ENCODE data around the gene ASAP3. TPM values are rescaled to one million over a fixed set of nuclear protein-coding genes. Genes with fewer than 3 reads are reported as not detected.
"Not testable (repeated sequence)": the region's sequence is repeated elsewhere in the genome, so short reads cannot be mapped to it uniquely, and the experiment has no call there.

ASAP3 gene
- total RNA-seq, 1 experiment from 2014 or later = 71.2 TPM

GRCh38 chr1:23380719-23381118 lies 103.3 kb downstream of the ASAP3 start:
- TF ChIP-seq GRHL2 (CRISPR knock-in tag; IDR thresholded peaks at IDR 0.05; ENCODE audit: insufficient replicate concordance, severe bottlenecking) (no peak), RORB (CRISPR knock-in tag; IDR thresholded peaks at IDR 0.05) (no peak), AR (CRISPR knock-in tag; IDR thresholded peaks at IDR 0.05) (no peak), ESRRA (CRISPR knock-in tag; IDR thresholded peaks at IDR 0.05; ENCODE audit: borderline replicate concordance) (no peak), KAT7 (CRISPR knock-in tag; IDR thresholded peaks at IDR 0.05; ENCODE audit: borderline replicate concordance) (no peak), AFF4 (CRISPR knock-in tag; IDR thresholded peaks at IDR 0.05; ENCODE audit: borderline replicate concordance) (no peak)
- POLR2A ChIA-PET = no interaction called here
- no peak for ATAC-seq
- CTCF ChIA-PET = no interaction called here
- Mint-ChIP-seq H3K4me1 (no peaks in the 10 kb centered on the region), H3K27me3 (ENCODE audit: low read depth) (no peaks in the 10 kb centered on the region; the same call in 1 of the 2 replicates), H3K9me3 (no peaks in the 10 kb centered on the region), H3K27ac (no peak overlapping the region), H3K36me3 (no peaks in the 10 kb centered on the region), H3K4me3 (no peak overlapping the region)
- DNase-seq (ENCODE audit: low spot score) = no peak

- H3K36me3 Mint-ChIP-seq; POLR2A ChIA-PET; ATAC-seq; DNase-seq (ENCODE audit: low spot score); H3K27ac Mint-ChIP-seq; CTCF ChIA-PET; H3K27me3 Mint-ChIP-seq (ENCODE audit: low read depth); H3K4me1 Mint-ChIP-seq; H3K9me3 Mint-ChIP-seq; H3K4me3 Mint-ChIP-seq: not testable (repeated sequence)
Measured at GRCh38 chr1:23380236-23380635, 103.7 kb downstream of the ASAP3 start.

Other genes starting within 250 kb of the ASAP3 start
- 157 to 178 TPM (median 170 TPM) in 3 replicates for gene HNRNPR, start 139.9 kb downstream of the ASAP3 start, total RNA-seq (2021)
- gene ZNF436, start 114.3 kb downstream of the ASAP3 start, total RNA-seq (2021) = 1.3 to 1.7 TPM (median 1.6 TPM) in 3 replicates
- gene TCEA3, start 59.4 kb downstream of the ASAP3 start, total RNA-seq (2021) = 0.37 to 0.89 TPM (median 0.73 TPM) in 3 replicates
- gene E2F2, start 47.1 kb upstream of the ASAP3 start, total RNA-seq (2021) = 4.9 to 5.6 TPM (median 5.4 TPM) in 3 replicates
- 168 to 278 TPM (median 273 TPM) in 3 replicates for gene ID3, start 75.3 kb upstream of the ASAP3 start, total RNA-seq (2021)
- gene RPL11, start 207.6 kb upstream of the ASAP3 start, total RNA-seq (2021) = 1,406 to 1,500 TPM (median 1,442 TPM) in 3 replicates

Data from WTC11 (cell line).